DOHH2 (cell line): ENCODE measurements around the gene SPOCD1.

Experiments
- CTCF ChIP-seq: fragments of 200-600 bp; sonication (generic); IDR thresholded peaks from one replicate; pipeline ENCODE4 v1.5.1; 2014; ENCODE audit warnings: antibody characterized with exemption, mild to moderate bottlenecking, low read depth, low read length; ENCODE audit not compliant: poor library complexity, severe bottlenecking
- EZH2phosphoT487 ChIP-seq: fragments of 200-600 bp; sonication (generic); IDR thresholded peaks from 2 replicates; pipeline ENCODE4 v1.6.1; 2017; ENCODE audit warnings: borderline replicate concordance, mild to moderate bottlenecking, antibody characterized with exemption, low read length, moderate library complexity, mixed read lengths

- TF ChIP-seq CTCF (no peak), EZH2phosphoT487 (no peak)
Observed at GRCh38 chr1:31769720-31770390, 46.0 kb downstream of the SPOCD1 start.
